Panc1 (cell line): ENCODE results near the gene VWA2. TPM values are rescaled to one million over a fixed set of nuclear protein-coding genes. Genes with fewer than 3 reads are reported as not detected.

Source experiments
- ATAC-seq: fragments of 200-7000 bp; cut with Tn5 transposase; 2 replicates; pipeline ENCODE4 v1.9.1; 2020; ENCODE audit warnings: mild to moderate bottlenecking, moderate library complexity
- BruUV-seq: library from RNA; stranded (reverse); fragments of 400-500 nt; replicated peaks from 2 replicates; lab custom pipeline; 2021; lab: Mats Ljungman, UMichigan
- CTCF ChIA-PET: fragments of 300-600 bp; sonication (Branson Sonifier 250); formaldehyde crosslinking; loops from one replicate; lab custom pipeline; 2022; ENCODE audit warnings: antibody characterized with exemption; lab: Charles Lee
- POLR2A ChIA-PET: fragments of 300-600 bp; sonication (Branson Sonifier 250); formaldehyde crosslinking; loops from one replicate; lab custom pipeline; 2022; ENCODE audit warnings: antibody characterized with exemption; lab: Charles Lee
- DNase-seq: peaks from one replicate; pipeline ENCODE4 v3.0.0-alpha.2; 2010; ENCODE audit warnings: low read depth, low spot score
- H3K27ac ChIP-seq: 2 replicates; pipeline ENCODE4 v1.5.1; 2011; ENCODE audit warnings: mild to moderate bottlenecking, low read length, inconsistent platforms
- H3K27me3 ChIP-seq: fragments of 200-500 bp; sonication (Bioruptor generic); 2 replicates; pipeline ENCODE4 v1.6.0; 2014; ENCODE audit warnings: low read length, inconsistent platforms; ENCODE audit not compliant: control insufficient read depth, insufficient read depth
- H3K36me3 ChIP-seq: fragments of 200-500 bp; sonication (Bioruptor generic); 2 replicates; pipeline ENCODE4 v1.5.1; 2014; ENCODE audit warnings: inconsistent platforms, mild to moderate bottlenecking, low read length, moderate library complexity; ENCODE audit not compliant: control insufficient read depth, insufficient read depth
- H3K4me1 ChIP-seq: 2 replicates; pipeline ENCODE4 v1.5.1; 2011; ENCODE audit warnings: inconsistent platforms, mild to moderate bottlenecking, low read length, moderate library complexity; ENCODE audit not compliant: control insufficient read depth, insufficient read depth
- H3K4me3 ChIP-seq, 2 experiments: 2 replicates each; pipeline ENCODE4 v1.5.1; 2011 to 2012; ENCODE audit warnings: low read depth in 2 of 2, low read length in 2 of 2, mild to moderate bottlenecking in 2 of 2, inconsistent platforms in 1 of 2, moderate library complexity in 1 of 2
- H3K9me3 ChIP-seq: fragments of 200-500 bp; sonication (Bioruptor generic); 2 replicates; pipeline ENCODE4 v1.5.1; 2014; ENCODE audit warnings: low read depth, mild to moderate bottlenecking, inconsistent platforms, low read length, moderate library complexity; ENCODE audit not compliant: control insufficient read depth, insufficient read depth
- POLR2AphosphoS5 ChIP-seq: IDR thresholded peaks from 2 replicates; pipeline ENCODE4 v1.6.1; 2012; ENCODE audit warnings: mild to moderate bottlenecking, low read depth, low read length, moderate library complexity
- SIN3A ChIP-seq: IDR thresholded peaks from 2 replicates; pipeline ENCODE4 v1.6.1; 2012; ENCODE audit warnings: low read depth, mild to moderate bottlenecking, low read length, moderate library complexity, borderline replicate concordance; ENCODE audit not compliant: insufficient read depth
- TCF7L2 ChIP-seq: IDR thresholded peaks from 2 replicates; pipeline ENCODE4 v1.6.1; 2011; ENCODE audit warnings: mild to moderate bottlenecking, low read depth, low read length, inconsistent platforms
- in situ Hi-C: cut with HindIII; loops from 2 replicates; pipeline ENCODE4 v1.10.0; 2016; ENCODE audit warnings: low sequenced_read_pairs, low pct_unique_long_range_greater_than_20kb
- intact Hi-C: fragments of 100-400 bp; cut with micrococcal nuclease; formaldehyde crosslinking; loops from one replicate; pipeline ENCODE4 v1.10.0; 2022; ENCODE audit not compliant: unreplicated experiment
- total RNA-seq: library from RNA; stranded (reverse); gene quantifications from one replicate; pipeline ENCODE4 v1.2.1, GENCODE V29; 2021; ENCODE audit not compliant: unreplicated experiment
- TF ChIP-seq, protein P1 (sequence below): fragments of 450-650 bp; IDR thresholded peaks from 2 replicates; pipeline ENCODE4 v1.5.1; 2017; ENCODE audit warnings: mild to moderate bottlenecking
- TF ChIP-seq, protein P2 (sequence below), 2 experiments: IDR thresholded peaks; 2 replicates each; pipeline ENCODE4 v1.6.1; 2011 to 2012; ENCODE audit warnings: low read depth in 2 of 2, control low read depth in 1 of 2, low read length in 1 of 2, mild to moderate bottlenecking in 1 of 2, moderate library complexity in 1 of 2; ENCODE audit not compliant: insufficient read depth in 1 of 2

The VWA2 gene
- total RNA-seq, 1 experiment from 2014 or later, result 0.77 TPM

- ATAC-seq, result no peak; the same call in 1 of the 2 replicates
- POLR2A ChIA-PET, result no interaction called here
These were observed 39.8 kb downstream of the VWA2 start for GRCh38 chr10:114278884-114279191.

DNA sequence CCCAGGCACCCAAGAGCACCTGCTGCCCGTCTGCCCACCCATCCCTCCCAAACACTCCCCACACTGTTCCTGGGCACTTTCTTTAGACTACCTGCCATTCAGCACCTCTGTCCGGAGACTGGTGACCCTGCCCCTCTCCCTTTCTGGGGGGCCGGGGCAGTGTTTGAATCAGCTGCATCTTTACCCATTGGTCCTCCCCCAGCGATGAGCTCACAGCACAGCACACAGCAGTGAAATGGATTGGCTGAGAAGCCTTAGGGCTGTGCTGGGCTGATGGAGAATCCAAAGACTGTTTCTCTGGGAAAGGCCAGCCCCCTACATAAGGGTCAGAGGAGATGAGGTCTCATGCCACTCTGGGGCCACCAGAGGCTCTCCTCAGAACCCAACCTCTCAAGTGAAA is 40.2 kb downstream of the VWA2 start:
- CTCF ChIA-PET, result no interaction called here
- no peak for ATAC-seq
- no peak for DNase-seq
- no peak overlapping the region for H3K27ac ChIP-seq
- H3K36me3 ChIP-seq, result no peaks in the 10 kb centered on the region
- POLR2A ChIA-PET, result no interaction called here
- TF ChIP-seq POLR2AphosphoS5, result no peak
- TF ChIP-seq, protein P1, sequence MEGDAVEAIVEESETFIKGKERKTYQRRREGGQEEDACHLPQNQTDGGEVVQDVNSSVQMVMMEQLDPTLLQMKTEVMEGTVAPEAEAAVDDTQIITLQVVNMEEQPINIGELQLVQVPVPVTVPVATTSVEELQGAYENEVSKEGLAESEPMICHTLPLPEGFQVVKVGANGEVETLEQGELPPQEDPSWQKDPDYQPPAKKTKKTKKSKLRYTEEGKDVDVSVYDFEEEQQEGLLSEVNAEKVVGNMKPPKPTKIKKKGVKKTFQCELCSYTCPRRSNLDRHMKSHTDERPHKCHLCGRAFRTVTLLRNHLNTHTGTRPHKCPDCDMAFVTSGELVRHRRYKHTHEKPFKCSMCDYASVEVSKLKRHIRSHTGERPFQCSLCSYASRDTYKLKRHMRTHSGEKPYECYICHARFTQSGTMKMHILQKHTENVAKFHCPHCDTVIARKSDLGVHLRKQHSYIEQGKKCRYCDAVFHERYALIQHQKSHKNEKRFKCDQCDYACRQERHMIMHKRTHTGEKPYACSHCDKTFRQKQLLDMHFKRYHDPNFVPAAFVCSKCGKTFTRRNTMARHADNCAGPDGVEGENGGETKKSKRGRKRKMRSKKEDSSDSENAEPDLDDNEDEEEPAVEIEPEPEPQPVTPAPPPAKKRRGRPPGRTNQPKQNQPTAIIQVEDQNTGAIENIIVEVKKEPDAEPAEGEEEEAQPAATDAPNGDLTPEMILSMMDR, result no peak
- TF ChIP-seq, protein P2, sequence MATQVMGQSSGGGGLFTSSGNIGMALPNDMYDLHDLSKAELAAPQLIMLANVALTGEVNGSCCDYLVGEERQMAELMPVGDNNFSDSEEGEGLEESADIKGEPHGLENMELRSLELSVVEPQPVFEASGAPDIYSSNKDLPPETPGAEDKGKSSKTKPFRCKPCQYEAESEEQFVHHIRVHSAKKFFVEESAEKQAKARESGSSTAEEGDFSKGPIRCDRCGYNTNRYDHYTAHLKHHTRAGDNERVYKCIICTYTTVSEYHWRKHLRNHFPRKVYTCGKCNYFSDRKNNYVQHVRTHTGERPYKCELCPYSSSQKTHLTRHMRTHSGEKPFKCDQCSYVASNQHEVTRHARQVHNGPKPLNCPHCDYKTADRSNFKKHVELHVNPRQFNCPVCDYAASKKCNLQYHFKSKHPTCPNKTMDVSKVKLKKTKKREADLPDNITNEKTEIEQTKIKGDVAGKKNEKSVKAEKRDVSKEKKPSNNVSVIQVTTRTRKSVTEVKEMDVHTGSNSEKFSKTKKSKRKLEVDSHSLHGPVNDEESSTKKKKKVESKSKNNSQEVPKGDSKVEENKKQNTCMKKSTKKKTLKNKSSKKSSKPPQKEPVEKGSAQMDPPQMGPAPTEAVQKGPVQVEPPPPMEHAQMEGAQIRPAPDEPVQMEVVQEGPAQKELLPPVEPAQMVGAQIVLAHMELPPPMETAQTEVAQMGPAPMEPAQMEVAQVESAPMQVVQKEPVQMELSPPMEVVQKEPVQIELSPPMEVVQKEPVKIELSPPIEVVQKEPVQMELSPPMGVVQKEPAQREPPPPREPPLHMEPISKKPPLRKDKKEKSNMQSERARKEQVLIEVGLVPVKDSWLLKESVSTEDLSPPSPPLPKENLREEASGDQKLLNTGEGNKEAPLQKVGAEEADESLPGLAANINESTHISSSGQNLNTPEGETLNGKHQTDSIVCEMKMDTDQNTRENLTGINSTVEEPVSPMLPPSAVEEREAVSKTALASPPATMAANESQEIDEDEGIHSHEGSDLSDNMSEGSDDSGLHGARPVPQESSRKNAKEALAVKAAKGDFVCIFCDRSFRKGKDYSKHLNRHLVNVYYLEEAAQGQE (IDR thresholded peaks at IDR 0.05; ENCODE audit: insufficient read depth in 1 of 2, low read depth in 2 of 2, low read length in 1 of 2), result no peak
- no peak for TF ChIP-seq TCF7L2
- TF ChIP-seq SIN3A, result no peak
- H3K4me3 ChIP-seq, result no peak overlapping the region
- BruUV-seq, result no TSS peak
- H3K27me3 ChIP-seq, result no peaks in the 10 kb centered on the region
- in situ Hi-C loops, result no loop called here
- H3K9me3 ChIP-seq, result no peaks in the 10 kb centered on the region
- intact Hi-C loops, result no loop called here
- no peaks in the 10 kb centered on the region for H3K4me1 ChIP-seq

More at GRCh38 chr10:114278884-114279191, 39.8 kb downstream of the VWA2 start:
- no peaks in the 10 kb centered on the region for H3K9me3 ChIP-seq
- H3K36me3 ChIP-seq, result no peaks in the 10 kb centered on the region
- CTCF ChIA-PET, result no interaction called here
- in situ Hi-C loops, result no loop called here
- TF ChIP-seq POLR2AphosphoS5, result no peak
- TF ChIP-seq, protein P1, result no peak
- no peak for TF ChIP-seq TCF7L2
- TF ChIP-seq, protein P2 (IDR thresholded peaks at IDR 0.05; ENCODE audit: insufficient read depth in 1 of 2, low read depth in 2 of 2, low read length in 1 of 2), result no peak
- TF ChIP-seq SIN3A, result no peak
- intact Hi-C loops, result no loop called here
- H3K4me1 ChIP-seq, result no peaks in the 10 kb centered on the region
- H3K27me3 ChIP-seq, result no peaks in the 10 kb centered on the region
- H3K27ac ChIP-seq, result no peak overlapping the region
- no peak overlapping the region for H3K4me3 ChIP-seq
- no peak for DNase-seq
- no TSS peak for BruUV-seq
